GM10266 (cell line): Measurements from ENCODE around the gene KIF3B.

ENCODE experiments used
- DNase-seq: peaks from one replicate; pipeline ENCODE4 v3.0.0; 2012; ENCODE audit errors: extremely low spot score
- CTCF ChIP-seq: IDR thresholded peaks from 2 replicates; pipeline ENCODE4 v1.5.1; 2012; ENCODE audit warnings: mild to moderate bottlenecking, low read depth; ENCODE audit not compliant: control insufficient read depth, insufficient read depth; ENCODE audit errors: missing control alignments

Gene KIF3B

DNA sequence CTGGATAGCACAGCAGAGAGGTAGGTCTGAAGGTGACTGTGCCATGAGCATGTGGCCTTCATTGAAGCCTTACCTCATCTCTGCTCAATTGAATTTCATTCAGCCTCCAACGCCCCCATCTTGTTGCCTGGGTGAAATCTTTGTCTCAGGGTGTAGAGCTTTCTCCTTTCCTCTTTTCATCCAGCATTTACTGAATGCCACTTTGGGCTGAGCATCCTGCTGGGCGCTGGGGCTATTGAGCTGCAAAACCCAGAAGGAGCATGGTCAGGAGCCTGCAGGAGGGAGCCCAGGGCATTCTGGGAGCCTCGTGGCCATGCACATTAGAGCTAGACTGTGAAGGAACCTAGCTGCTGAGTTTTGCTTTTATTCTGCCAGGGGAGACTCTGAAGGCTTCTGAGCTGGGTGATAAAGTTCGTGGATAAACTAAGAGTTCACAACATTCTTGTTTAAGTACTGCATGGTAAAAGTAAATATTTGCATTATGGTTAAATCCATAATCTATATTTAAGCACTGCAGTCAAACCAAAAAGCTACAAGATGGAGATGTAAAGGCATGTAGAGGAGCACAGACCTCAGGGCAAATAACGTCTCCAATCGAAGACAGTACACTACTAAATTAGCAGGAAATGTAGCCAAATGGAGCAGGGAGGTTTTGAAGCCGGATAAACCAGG, 67.5 kb downstream of the KIF3B start:
- no peak for TF ChIP-seq CTCF
- no peak for DNase-seq

- TF ChIP-seq CTCF, result no peak
- DNase-seq, result no peak
These were observed 70.8 kb downstream of the KIF3B start for GRCh38 chr20:32348207-32348606.

DNA sequence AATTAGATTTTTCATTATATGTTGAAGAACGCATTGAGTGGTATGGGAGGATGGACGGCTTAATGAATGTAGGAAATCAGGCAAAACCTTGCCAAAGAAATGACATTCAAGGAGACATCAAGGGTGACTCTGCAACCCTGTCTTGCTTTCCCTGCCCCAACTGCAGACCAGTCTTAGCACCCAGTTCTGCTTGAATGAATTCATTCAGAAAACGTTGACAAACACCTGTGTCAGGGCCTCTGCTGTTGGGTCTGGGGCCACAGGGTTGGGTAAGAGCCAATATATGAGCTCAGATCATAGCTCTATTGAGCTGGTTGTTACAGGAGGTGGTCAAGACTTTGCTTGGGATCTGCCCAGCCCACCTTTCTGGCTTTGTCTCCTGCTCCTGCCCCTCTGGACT, 73.0 kb downstream of the KIF3B start:
- no peak for TF ChIP-seq CTCF

DNA sequence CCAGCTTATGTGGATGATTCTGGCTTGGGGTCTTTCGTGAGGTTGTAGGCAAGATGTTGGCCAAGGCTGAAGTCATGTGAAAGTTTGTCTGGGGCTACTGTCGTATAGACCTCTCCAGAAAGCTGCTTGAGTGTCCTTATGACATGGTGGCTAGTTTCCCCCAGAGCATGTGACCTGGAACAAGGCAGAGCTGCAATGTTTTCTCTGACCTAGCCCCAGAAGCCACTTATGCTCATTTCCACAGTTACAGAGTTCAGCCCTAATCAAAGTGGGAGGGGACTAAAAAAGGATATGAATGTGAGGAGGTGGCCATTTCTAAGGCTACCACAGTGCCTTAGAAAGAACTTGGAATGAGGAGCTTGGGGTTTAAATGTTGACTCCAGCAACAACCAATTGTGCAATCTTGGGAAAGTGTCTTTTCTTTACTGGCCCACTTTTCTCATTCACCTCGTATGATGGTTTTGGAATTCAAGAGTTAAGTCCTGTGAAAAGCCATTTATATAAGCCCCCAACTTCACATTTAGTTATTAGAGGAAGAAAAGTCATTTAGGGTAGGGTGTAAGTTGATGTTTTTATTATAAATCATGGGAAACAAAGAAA, 74.8 kb downstream of the KIF3B start:
- TF ChIP-seq CTCF, result no peak
- no peak for DNase-seq

More for the DNA sequence above, 73.0 kb downstream of the KIF3B start:
- DNase-seq, result no peak

DNA sequence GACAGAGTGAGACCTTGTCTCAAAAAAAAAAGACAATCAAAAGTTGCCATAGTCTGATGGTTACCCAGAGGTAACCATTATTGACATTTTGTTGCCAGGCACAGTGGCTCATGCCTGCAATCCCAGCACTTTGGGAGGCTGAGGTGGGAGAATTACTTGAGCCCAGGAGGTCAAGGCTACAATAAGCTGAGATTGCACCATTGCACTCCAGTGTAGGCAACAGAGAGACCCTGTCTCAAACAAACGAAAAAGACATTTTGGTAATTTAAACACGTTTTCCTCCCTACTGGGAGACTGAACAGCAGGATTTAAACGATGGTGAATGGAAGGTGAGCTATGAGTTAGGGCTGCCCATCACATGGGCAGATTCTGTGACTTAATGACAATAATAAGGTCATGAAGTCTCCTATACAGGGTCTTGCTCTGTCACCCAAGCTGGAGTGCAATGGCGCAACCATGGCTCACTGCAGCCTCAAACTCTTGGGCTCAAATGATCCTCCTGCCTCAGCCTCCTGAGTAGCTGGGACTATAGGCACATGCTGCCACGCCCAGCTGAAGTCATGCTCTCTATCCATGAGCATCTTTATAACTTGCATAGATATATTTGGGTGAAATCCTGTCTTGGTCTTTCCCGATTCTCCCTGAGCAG, 76.5 kb downstream of the KIF3B start:
- no peak for DNase-seq
- TF ChIP-seq CTCF, result no peak

- TF ChIP-seq CTCF, result no peak
These were observed 77.4 kb downstream of the KIF3B start for GRCh38 chr20:32354592-32355416.

More at GRCh38 chr20:32354592-32355416, 77.4 kb downstream of the KIF3B start:
- DNase-seq, result peak; percentile 33
